HG03442 (cell line): ENCODE measurements around the gene YIPF3.
"Not testable (repeated sequence)": the region's sequence is repeated elsewhere in the genome, so short reads cannot be mapped to it uniquely, and the experiment has no call there.

ENCODE experiments used
- ATAC-seq: cut with Tn5 transposase; IDR thresholded peaks from one replicate; pipeline ENCODE4 v1.9.1; 2021; ENCODE audit warnings: mild to moderate bottlenecking, moderate library complexity; ENCODE audit not compliant: unreplicated experiment

The YIPF3 gene

DNA sequence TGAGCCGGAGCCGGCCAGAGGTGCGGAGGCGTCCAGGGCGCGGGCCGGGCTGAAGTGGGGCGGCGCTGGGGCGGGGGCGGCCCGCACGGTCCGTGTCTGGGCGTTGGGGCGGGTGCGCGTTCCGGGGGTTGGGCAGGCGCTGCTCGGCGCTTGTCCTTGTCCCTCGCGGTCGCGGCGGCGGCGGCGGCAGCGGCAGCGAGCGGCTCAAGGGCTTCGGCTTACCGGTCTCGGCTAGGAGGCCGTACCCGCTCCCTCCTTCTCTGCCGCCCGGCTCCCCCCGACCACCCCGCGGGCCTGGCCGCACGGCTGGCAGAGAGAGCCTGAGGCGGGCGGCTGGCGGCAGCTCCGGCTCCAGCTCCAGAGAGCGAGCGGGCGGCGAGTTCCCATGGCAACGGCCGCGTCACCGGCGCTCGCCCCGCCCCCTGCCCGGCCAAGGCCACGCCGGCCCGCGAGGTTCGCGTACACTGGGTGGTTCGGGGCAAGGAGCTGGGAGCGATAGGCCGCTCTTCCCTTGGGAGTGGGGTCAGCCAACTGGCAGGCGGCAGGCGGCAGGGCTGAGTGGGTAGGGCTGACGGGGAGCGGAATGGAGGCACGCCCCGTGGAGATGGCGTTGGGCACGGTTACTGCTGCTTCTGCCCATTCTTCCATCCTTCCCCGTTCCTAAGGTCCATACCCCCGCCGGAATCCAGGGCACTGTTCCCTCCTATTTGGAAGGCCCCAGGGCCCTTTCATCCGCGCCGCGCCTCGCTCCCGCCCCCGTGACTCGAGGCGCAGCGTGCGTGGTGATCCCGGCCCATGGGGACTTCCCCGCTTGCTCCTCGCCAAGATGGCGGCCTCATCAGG, 6.5 kb downstream of the YIPF3 start, which contains the start of gene LRRC73:
Gene LRRC73 (minus strand): TSS at position 363 of the 843 bp plus-strand sequence. CDS start 561 bp downstream, outside the sequence.
- peak; percentile 55 for ATAC-seq

DNA sequence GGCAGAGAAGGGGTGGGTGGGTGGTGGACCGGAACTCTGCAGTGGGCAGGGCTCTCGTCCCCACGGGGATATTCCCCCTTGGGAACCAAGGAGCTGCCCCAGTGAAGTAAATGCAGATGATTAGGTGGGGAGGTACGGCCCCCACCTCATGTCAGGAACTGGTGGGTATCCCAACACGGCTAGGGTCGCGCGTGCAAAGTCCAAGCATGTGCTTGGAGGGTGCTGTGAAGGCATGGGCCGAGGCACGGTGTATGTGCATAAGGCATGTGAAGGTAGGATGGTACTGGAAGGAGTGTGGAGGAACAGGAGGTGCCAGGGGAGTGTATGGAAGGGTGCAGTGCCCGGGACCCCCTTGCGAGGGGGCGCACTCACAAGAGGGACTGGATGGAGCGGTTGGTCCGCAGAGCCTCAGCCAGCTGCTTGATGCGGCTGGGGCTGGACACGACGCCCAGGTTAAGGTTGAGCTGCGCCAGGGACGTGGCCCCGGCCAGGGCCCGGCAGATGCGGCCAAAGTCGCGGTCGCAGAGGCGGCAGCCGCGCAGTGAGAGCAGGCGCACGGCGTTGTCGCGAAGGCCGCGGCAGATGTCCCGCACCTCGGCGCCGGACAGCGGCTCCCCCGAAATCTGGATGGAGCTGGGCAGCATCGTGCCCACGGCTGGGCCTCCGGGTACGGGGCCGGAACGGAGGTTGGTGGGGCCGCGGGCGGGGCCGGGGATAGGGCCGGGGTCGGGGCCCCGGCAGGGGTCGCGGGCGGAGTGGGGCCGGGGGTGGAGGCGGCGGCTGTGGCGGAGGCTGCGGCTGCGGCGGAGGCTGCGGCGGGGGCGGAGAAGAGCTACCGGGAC, 7.4 kb downstream of the YIPF3 start:
- ATAC-seq: peak; percentile 5

GRCh38 chr6:43508481-43509141, 8.1 kb downstream of the YIPF3 start:
- no peak for ATAC-seq

GRCh38 chr6:43506667-43507471, 9.9 kb downstream of the YIPF3 start:
- ATAC-seq: peak; percentile 38

GRCh38 chr6:43506171-43506570, 10.6 kb downstream of the YIPF3 start:
- no peak for ATAC-seq

DNA sequence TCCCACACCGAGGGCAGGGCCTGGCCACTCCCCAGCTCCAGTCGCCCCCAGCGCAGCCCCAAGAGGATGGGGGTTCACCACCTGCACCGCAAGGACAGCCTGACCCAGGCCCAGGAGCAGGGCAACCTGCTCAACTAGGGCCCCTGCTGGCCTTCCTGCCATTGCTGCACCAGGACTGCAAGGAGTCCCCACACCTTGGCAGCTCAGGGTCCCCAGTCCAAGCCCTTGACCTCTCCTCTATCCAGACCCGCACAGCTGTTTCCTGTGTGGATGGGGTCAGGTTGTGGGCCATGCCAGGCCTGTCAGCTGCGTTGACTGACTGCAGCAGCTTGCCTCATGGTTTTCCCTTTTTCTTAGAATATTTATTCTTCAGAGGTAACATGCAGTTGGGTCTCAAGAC, 11.0 kb downstream of the YIPF3 start:
- no peak for ATAC-seq

DNA sequence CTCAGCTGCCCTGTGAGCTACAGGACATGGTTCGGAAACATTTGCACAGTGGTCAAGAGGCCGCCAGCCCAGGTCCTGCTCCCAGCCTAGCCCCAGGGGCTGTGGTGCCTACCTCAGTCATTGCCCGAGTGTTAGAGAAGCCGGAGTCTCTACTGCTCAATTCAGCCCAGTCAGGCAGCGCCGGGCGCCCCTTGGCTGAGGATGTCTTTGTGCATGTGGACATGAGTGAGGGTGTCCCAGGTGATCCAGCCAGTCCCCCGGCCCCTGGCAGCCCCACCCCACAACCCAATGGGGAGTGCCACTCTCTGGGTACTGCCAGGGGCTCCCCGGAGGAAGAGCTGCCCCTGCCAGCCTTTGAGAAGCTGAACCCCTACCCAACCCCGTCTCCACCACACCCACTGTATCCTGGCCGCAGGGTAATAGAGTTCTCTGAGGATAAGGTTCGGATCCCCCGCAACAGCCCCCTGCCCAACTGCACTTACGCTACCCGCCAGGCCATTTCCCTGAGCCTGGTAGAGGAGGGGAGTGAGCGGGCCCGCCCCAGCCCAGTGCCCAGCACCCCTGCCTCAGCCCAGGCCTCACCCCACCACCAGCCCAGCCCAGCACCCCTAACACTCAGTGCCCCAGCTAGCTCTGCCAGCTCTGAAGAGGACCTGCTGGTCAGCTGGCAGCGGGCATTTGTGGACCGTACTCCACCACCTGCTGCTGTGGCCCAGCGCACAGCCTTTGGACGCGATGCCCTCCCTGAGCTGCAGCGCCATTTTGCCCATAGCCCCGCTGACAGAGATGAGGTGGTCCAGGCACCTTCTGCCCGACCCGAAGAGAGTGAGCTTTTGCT, 11.8 kb downstream of the YIPF3 start:
- no peak for ATAC-seq

DNA sequence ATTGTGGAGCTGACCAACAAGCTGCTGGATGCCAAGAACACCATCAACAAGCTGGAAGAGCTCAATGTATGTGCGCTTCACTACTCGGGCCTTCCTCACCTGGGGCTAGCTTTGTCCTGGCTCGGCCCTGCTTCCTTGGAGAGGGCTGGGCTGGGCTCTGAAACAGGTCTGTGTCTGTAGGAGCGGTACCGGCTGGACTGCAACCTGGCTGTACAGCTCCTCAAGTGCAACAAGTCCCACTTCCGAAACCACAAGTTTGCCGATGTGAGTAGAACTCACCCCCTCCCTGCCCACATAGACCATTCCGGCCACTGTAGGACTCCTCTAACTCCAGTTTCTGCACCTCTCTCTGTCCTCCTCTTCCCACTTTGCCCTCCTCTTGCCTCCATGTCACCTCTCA, 13.3 kb downstream of the YIPF3 start:
- ATAC-seq: no peak

DNA sequence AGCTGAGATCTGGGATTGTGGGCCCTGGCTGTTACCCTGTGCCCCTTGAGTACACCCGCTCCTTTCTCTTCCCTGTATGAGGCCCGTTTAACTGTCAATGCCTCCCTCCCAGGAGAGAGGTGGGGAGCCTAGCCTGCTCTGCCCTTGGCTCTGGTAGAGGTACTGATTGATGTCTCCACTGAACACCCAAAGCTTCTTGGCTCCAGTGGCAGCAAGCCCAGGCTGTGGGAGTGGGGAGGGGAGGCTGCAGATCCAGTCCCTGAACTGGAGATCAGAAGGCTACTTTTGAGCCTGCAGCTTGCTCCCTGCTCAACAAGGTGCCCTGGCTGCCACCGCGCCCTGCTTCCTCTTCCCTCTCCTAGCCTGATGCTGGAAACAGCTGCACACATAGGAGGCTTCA, 14.1 kb downstream of the YIPF3 start:
- no peak for ATAC-seq

DNA sequence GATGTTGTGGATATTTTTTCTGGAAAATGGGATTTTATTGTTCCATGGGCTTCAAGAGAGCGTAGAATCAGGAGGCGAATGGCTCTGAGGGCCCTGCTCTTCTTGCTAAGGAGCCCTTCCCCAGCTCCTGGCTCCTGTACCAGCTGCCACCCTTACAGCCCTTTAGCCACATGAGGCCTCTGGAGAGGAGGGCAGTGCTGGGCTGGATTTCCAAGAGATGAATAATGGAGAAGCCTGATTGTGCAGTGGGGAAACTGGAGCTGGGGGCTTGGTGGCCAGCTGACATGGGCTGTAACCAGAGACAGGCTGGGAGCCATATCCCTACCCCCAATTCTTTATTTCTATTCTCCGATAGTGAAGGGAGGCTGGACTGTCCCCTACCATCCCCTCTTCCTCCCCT, 15.8 kb downstream of the YIPF3 start:
- ATAC-seq: no peak

DNA sequence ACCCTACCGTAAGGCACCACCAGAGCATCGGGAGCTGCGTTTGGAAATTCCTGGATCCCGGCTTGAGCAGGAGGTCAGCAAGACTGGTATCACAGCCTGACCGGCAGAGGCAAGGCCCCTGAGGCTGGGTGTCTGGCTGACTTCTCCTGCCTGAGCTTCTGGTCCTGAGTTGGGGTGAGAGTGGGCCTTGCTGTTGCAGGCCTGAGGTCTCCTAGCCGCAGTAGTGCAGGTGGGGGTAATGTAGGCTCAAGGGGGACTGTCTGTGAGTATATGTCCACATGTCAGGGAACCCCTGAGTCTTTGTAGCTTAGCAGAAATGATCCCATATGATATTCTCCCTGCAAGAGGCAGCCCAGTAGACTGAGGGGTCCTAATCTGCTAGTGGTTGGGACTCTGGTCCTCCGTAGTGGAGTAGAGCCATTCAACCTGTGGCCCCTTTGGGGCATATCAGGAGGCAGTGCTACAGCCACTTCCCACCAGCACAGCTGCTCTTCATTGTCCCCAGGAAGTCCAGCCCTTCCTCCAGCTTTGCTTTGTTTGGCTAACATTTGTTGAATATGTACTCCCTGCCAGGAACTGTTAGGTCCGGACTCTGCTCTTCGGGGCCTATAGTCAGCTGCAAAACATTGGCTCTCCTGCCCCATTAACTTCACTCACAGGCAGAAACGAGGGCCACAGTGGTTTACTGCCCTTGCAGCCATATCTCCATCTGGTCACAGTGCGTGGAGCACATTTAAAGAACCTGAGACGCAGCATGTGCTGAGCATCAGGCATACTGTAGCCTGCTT, 17.5 kb downstream of the YIPF3 start:
- no peak for ATAC-seq

DNA sequence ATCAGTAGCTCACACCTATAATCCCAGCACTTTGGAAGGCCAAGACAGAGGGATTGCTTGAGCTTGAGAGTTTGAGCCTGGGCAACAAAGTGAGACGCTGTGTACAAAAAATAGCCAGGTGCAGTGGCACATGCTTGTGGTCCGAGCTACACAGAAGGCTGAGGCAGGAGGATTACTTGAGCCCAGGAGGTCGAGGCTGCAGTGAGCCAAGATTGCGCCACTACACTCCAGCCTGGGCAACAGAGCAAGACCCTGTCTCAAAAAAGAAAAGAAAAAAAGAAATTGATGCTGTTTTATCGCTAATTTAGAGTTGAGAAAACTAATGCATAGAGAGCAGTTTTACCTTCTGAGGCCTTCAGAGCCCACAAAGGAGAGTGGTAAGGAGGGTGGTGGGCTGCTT, 18.4 kb downstream of the YIPF3 start:
- not testable (repeated sequence) for ATAC-seq

- no peak for ATAC-seq
Measured at GRCh38 chr6:43497689-43498088, 19.0 kb downstream of the YIPF3 start.

GRCh38 chr6:43497129-43497396, 19.7 kb downstream of the YIPF3 start:
- no peak for ATAC-seq

DNA sequence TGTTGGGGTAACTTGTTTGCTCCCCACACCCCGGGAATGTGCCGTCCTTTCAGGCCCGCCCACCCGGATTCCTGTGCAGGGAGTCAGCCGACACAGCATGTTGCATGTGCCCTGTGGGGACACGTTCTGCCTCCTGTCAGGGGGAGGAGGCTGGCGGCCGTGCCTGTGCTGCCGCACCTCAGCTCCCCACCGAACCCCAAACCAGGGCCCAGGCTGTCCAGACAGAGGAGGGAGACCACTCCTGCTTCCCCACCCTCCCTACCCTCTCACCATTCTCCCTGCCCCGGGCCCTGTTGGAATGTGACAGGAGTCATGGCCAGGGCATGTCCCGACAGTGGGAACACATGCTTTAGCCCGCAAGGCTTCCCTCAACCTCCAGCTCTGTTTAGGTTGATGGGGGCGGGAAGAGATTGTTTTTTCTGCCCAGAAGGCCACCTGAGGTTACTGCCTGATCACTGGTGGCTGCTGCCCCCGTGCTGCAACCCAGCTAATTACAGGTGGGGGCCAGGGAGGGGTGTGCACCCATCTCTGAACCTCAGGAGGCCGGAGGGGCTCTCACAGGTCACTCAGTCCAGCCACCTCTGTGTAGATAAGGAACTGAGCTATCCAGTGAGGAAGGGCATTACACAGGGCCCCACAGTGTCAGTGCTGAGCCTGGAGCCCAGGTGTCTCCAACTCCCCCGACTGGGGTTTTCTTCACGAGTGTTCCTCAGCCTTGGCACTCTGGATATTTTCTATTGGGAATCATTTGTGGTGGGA, 20.2 kb downstream of the YIPF3 start:
- no peak for ATAC-seq

DNA sequence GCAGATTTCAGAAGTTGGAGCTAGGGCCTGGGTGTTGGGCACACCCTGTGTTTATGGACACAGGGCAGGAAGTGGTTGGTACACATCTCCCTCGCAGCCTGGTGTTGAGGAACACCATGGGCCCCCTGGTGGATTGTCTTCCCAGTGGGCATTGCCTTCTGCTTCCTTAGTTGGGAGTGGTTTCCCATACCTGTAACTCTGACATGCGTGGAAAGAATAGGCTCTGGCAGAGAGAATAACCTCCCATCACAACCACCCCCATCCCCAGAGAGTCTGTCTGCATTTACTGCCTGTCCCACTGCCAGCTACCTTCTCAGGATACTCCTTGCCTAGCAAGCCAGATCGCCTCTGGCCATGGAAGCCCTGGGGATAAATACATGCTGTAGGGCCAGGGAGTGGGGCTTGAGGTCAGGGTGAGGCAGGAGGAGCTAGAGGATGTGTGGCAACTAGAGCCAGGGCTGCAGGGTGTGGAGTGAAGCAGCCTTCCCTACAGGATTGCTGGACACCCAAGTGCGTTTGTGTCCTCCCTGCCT, 21.3 kb downstream of the YIPF3 start:
- ATAC-seq: no peak

- no peak for ATAC-seq
Measured at GRCh38 chr6:43494766-43495165, 22.0 kb downstream of the YIPF3 start.

DNA sequence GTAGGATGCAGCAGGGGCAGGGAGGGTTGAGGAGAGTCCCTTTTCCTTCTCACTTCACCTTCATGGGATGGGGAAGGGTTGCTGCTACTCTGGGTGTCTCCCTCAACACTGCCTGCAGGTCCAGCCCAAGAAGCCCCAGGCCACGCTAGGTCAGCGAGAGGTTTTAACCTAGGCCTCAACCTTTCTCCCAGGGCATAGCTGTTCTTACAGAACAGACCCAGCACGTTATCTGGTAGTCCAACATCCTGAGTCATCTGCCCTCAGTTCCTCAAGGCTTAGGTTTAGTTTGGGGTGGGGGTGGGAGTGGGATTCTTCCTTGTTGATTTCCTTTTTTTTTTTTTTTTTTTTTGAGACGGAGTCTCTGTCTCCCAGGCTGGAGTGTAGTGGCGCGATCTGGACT, 22.4 kb downstream of the YIPF3 start:
- no peak for ATAC-seq
